NCI-H187 treated with DMSO at 0.1 percent for 48 hours (cell line): ENCODE results near the gene VWA5A.
"Not testable (repeated sequence)": the region's sequence is repeated elsewhere in the genome, so short reads cannot be mapped to it uniquely, and the experiment has no call there.

Experiments used
- DNase-seq: peaks from one replicate; lab custom pipeline; 2025; lab: John Stamatoyannopoulos, UW

VWA5A gene

GRCh38 chr11:124170315-124170714 is 55.1 kb downstream of the VWA5A start:
- DNase-seq = not testable (repeated sequence)

- DNase-seq = no peak
Measured at GRCh38 chr11:124170801-124171586, 55.7 kb downstream of the VWA5A start.

DNA sequence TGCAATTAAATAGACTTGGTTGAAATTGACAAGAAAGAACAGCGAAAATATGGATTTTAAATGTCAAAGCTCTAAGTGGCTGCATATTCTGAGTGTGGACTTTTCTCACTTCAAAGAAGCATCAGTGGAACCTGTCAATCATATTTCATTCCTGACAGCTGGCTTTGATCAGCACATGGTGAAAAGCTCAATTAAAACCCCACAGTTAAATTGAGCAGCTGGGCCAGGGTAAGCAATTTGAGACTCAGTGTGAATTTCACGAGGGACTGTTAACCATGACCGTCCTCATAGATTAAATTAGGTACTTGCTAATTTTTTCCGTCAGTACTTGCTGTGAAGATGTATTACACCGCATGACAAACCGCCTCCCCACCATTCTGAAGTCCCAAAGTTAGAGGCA is 56.9 kb downstream of the VWA5A start:
- DNase-seq = no peak

DNA sequence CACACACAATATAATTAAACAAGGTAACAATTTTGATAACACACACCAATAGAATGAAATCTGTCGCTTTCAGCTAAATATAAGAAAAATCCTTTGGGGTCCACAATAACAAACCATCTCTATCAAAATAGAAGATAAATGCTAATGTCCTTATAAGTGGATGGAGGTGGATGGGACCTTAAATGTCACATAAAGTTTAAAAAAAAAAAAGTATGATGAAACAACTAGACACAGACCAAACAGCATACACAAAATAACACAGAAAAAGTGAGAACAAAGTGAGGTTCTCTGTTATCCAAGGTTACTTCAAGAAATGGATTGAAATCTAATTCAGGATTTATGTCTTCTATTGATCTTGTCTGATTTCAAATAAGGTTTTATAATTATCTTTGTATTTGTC is 57.3 kb downstream of the VWA5A start:
- no peak for DNase-seq

DNA sequence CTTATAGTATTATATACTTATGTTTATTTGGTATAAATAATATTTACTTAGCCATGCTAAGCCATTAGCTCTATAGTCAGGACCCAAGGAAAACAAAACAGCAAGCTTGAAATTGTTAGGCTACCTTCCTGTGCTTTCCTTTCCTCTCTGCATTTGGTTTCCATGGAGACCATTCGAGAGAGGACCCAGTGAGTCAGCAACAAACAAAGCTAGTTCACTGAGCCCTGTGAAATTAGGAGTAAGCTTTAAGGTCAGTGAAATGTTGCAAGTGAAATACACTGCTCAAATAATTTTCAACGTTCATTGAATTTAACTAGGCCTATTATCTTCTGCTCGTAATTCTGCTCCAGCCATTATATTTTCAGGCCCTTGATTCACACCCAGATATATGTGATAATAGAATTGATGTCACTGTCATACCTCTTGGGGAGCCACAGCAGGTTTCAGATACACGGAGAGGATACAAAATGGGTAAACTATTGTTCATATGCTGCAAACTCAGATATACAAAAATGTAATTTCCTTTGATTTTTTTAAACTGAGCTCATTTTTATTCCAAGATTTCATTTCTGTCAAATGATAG is 58.8 kb downstream of the VWA5A start:
- DNase-seq = no peak

DNA sequence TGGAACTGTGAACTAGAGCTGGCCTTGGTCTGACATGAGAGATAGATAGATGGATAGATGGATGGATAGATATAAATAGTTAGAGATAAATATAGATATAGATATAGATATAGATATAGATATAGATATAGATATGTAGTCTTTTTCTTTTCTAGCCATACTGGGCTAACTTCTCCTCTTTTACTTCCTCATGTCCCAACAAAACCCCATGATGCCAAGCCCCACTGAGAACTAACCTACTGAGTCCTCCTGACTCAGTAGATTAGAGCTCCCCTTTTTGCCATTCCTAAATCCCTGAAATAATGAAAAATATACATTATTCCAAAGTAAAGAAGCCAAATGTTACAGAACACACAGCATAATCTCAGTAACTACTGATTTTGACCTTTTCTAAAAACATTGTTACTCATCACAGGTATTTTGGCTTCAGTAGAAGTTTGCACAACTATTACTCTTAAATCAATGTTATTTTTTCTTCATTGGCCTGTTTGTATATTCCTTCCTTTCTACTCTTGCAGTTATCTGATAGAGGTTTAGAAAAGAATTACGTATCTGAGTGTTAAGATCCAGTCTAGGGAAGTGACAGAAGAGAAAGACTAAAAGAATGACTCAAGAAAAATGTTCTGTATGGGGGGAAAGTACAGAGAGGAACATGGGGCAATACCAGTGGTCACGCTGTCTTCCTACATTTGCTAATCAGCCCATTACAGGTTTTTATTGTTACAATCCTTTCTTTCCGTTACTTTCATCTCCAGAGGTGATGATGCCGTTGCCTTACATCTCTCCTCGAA is 61.9 kb downstream of the VWA5A start:
- no peak for DNase-seq

- DNase-seq = no peak
Measured at GRCh38 chr11:124179310-124179709, 64.1 kb downstream of the VWA5A start.

DNA sequence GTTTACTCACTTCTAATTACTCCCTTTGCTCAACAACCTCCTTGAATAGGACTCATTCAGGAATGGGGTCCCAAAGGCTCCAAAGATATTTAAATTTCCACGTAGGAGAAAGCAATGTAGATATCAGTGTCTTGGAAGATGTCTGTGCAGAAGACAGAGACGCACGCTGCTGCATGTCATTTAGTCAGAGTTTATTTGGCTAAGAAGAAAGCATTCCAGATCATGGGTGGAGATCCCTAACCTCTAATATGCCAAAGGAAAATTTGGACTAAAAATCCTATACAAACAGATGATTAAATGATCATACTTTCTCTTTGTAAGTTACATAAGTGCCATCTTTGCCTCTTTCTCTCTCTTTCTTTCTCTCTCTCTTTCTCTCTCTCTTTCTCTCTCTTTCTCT is 67.8 kb downstream of the VWA5A start, which contains the start of gene OR10D3:
OR10D3 (plus strand) TSS at position 278 of the 400 bp plus-strand sequence. CDS start 1,925 bp downstream, outside the sequence.
- DNase-seq = no peak

GRCh38 chr11:124190298-124191139 is 75.3 kb downstream of the VWA5A start:
- no peak for DNase-seq

DNA sequence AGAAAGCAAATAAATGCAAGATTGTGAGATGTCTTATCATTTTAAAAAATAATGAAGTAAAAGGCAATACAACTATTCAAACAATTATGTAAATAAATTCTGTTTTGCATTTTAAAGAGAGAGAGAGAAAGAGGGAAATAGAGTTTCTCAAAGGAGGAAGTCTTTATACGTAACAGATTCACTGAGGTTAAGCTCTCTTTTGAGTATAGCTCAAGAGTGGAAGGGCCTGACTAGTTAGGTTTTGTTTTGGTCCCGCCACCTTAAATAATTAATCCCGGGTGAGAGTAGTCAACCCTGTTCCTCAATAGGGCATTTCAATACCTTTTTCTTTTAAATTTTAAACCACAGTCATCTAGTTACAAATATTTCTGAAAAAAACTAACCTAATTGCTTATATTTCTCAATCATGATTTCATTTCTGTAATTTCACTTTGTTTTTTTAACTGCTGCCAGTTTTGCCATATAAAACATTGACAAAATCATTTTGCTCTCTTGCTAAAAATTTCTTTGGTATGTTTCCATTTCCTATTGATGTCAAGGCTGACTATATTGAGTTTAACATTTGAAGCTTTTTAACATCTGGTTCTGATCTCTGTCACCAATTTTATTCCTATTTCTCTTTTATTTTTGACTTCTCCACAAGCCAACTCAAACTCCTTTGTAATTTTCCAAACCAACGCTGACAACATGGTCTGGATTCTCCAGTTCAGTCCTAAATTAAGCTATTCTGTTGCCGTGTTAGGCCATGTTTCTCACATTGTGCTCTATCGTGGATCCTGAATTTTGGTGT is 78.2 kb downstream of the VWA5A start:
- DNase-seq = no peak

DNA sequence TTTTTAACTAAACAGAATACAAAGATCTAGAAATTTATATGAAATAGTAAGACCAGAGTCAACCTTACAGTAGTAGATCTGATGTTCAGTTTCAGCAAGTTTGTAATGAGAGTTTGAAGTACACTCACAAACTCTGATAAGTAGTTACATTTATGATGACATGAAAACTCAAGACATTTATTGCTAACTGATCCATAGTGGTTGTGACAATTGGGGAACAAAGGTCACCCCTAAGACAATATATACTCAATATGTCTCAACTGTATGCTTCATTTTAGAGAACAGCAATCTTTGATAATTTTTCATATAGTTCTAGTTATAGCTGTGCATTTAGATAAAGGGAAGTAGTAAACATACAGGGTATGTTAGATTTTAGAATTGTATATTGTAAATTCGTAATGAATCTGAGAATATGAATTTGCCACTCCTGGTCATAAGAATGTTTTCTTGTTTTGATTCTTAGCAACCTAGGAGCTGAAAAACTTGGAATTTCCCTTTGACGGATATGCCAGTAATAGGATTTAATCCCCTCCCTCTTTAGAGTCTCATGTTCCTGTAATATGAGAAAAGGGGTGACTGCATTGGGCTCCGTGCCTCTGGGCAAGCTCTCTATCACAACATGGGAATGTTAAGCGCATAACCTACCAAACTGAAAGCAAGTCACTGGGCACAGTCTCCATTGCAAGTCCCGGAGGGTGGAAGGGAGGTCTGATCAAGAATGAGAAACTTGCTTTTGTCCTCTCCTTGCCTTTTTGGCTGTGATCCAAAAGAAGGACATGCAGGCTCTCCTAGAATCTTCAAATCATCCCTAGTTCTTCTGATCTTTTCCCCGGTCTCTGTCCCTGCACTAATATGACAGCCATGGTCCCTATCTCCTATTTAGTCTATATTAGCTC is 79.3 kb downstream of the VWA5A start:
- DNase-seq = no peak

- no peak for DNase-seq
Measured at GRCh38 chr11:124195189-124195734, 80.0 kb downstream of the VWA5A start.
